ENCODE data around the gene HSD3B7. TPM values are rescaled to one million over a fixed set of nuclear protein-coding genes. Genes with fewer than 3 reads are reported as not detected.
A peak's percentile ranks its signal among the peaks of the same experiment; 100 is the strongest.

The HSD3B7 gene
- total RNA-seq, 2 donors from 2014 or later: 16.4 to 26.8 TPM

GRCh38 chr16:30992931-30993816 is 8.2 kb downstream of the HSD3B7 start:
- no peak for DNase-seq (ENCODE audit: low spot score)
- H3K27ac ChIP-seq: no peak overlapping the region
- no peaks in the 10 kb centered on the region for H3K27me3 ChIP-seq (replicated peaks; ENCODE audit: insufficient read depth)
- H3K36me3 ChIP-seq: no peaks in the 10 kb centered on the region
- TF ChIP-seq CTCF (IDR thresholded peaks at IDR 0.05): no peak
- no peak overlapping the region for H3K4me3 ChIP-seq
- H3K4me1 ChIP-seq (ENCODE audit: control insufficient read depth in 1 of 2, low read depth in 2 of 2): peaks cover 6 to 14% of the 10 kb centered on the region in 2 donors
- no peak for ATAC-seq (ENCODE audit: insufficient number of reproducible peaks, low FRiP score, low read depth)
- H3K9me3 ChIP-seq: no peaks in the 10 kb centered on the region

- Histone ChIP-seq H3K4me3 (peak overlapping the region; percentile 77), H3K4me1 (ENCODE audit: control insufficient read depth in 1 of 2, low read depth in 2 of 2) (peaks cover 7 to 32% of the 10 kb centered on the region in 2 donors), H3K27ac (peak overlapping the region in 1 of 2 donors; percentile 62), H3K27me3 (replicated peaks; ENCODE audit: insufficient read depth) (no peaks in the 10 kb centered on the region), H3K36me3 (no peaks in the 10 kb centered on the region), H3K9me3 (no peaks in the 10 kb centered on the region)
- DNase-seq (ENCODE audit: low spot score) (no peak), ATAC-seq (ENCODE audit: insufficient number of reproducible peaks, low FRiP score, low read depth) (no peak)
- TF ChIP-seq CTCF (IDR thresholded peaks at IDR 0.05): no peak
Measured at GRCh38 chr16:30995927-30996323, 10.9 kb downstream of the HSD3B7 start.

GRCh38 chr16:30996324-30996984 is 11.4 kb downstream of the HSD3B7 start:
- no peak for TF ChIP-seq CTCF (IDR thresholded peaks at IDR 0.05)
- H3K27ac ChIP-seq: peak overlapping the region; percentile 62 to 83
- DNase-seq (ENCODE audit: low spot score) (no peak), ATAC-seq (ENCODE audit: insufficient number of reproducible peaks, low FRiP score, low read depth) (no peak)
- H3K27me3 ChIP-seq (replicated peaks; ENCODE audit: insufficient read depth): no peaks in the 10 kb centered on the region
- peaks cover 7 to 32% of the 10 kb centered on the region in 2 donors for H3K4me1 ChIP-seq (ENCODE audit: control insufficient read depth in 1 of 2, low read depth in 2 of 2)
- H3K9me3 ChIP-seq: no peaks in the 10 kb centered on the region
- H3K4me3 ChIP-seq: peak overlapping the region; percentile 77
- H3K36me3 ChIP-seq: no peaks in the 10 kb centered on the region

- no peak for TF ChIP-seq CTCF (IDR thresholded peaks at IDR 0.05)
- Histone ChIP-seq H3K4me3 (peak overlapping the region; percentile 77), H3K4me1 (ENCODE audit: control insufficient read depth in 1 of 2, low read depth in 2 of 2) (peaks cover 7 to 32% of the 10 kb centered on the region in 2 donors), H3K27ac (peak overlapping the region; percentile 83 to 86), H3K9me3 (no peaks in the 10 kb centered on the region), H3K27me3 (replicated peaks; ENCODE audit: insufficient read depth) (no peaks in the 10 kb centered on the region), H3K36me3 (no peaks in the 10 kb centered on the region)
- peak; percentile 85 for ATAC-seq (ENCODE audit: insufficient number of reproducible peaks, low FRiP score, low read depth)
- DNase-seq (ENCODE audit: low spot score): peak; percentile 45
Measured at GRCh38 chr16:30996985-30997724, 12.1 kb downstream of the HSD3B7 start.

Measured in thoracic aorta (tissue), 2 donors.